ENCODE data around the gene PARD6A.

GRCh38 chr16:67636713-67637112, 24.0 kb upstream of the PARD6A start:
- TF ChIP-seq POLR2A (IDR thresholded peaks at IDR 0.05; ENCODE audit: extremely low read depth, insufficient read length): no peak
- TF ChIP-seq, protein P1, sequence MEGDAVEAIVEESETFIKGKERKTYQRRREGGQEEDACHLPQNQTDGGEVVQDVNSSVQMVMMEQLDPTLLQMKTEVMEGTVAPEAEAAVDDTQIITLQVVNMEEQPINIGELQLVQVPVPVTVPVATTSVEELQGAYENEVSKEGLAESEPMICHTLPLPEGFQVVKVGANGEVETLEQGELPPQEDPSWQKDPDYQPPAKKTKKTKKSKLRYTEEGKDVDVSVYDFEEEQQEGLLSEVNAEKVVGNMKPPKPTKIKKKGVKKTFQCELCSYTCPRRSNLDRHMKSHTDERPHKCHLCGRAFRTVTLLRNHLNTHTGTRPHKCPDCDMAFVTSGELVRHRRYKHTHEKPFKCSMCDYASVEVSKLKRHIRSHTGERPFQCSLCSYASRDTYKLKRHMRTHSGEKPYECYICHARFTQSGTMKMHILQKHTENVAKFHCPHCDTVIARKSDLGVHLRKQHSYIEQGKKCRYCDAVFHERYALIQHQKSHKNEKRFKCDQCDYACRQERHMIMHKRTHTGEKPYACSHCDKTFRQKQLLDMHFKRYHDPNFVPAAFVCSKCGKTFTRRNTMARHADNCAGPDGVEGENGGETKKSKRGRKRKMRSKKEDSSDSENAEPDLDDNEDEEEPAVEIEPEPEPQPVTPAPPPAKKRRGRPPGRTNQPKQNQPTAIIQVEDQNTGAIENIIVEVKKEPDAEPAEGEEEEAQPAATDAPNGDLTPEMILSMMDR (IDR thresholded peaks at IDR 0.05; ENCODE audit: low read depth, low read length): no peak
- TF ChIP-seq MYC (IDR thresholded peaks at IDR 0.05; ENCODE audit: low read depth, low read length): no peak

Measured in NB4 (cell line).